Stimulated activated CD4-positive, alpha-beta T cell treated with anti-CD3 and anti-CD28 coated beads, Interleukin-15, amount 100 ng/mL, for 1 hour (primary cell): ENCODE results near the gene TMPRSS6.

Experiments used
- DNase-seq, 2 donors: peaks; one replicate each; pipeline ENCODE4 v3.0.0-alpha.2; 2020; ENCODE audit warnings: low read depth in 1 of 2, low spot score in 1 of 2

TMPRSS6 gene

GRCh38 chr22:37140686-37141323, 31.3 kb upstream of the TMPRSS6 start:
- no peak for DNase-seq

GRCh38 chr22:37139762-37140161, 30.2 kb upstream of the TMPRSS6 start:
- DNase-seq, result no peak

GRCh38 chr22:37138849-37139561, 29.5 kb upstream of the TMPRSS6 start:
- DNase-seq, result no peak

GRCh38 chr22:37137903-37138665, 28.6 kb upstream of the TMPRSS6 start:
- no peak for DNase-seq

- DNase-seq, result no peak
These were observed 27.6 kb upstream of the TMPRSS6 start for GRCh38 chr22:37137131-37137530.

GRCh38 chr22:37135023-37135422, 25.5 kb upstream of the TMPRSS6 start:
- no peak for DNase-seq

GRCh38 chr22:37133304-37134018, 23.9 kb upstream of the TMPRSS6 start:
- DNase-seq, result no peak

GRCh38 chr22:37132773-37133172, 23.3 kb upstream of the TMPRSS6 start:
- no peak for DNase-seq

GRCh38 chr22:37129866-37130441, 20.4 kb upstream of the TMPRSS6 start:
- no peak for DNase-seq

- no peak for DNase-seq
These were observed 19.2 kb upstream of the TMPRSS6 start for GRCh38 chr22:37128555-37129281.

GRCh38 chr22:37127350-37127878, 17.9 kb upstream of the TMPRSS6 start:
- DNase-seq, result no peak

DNA sequence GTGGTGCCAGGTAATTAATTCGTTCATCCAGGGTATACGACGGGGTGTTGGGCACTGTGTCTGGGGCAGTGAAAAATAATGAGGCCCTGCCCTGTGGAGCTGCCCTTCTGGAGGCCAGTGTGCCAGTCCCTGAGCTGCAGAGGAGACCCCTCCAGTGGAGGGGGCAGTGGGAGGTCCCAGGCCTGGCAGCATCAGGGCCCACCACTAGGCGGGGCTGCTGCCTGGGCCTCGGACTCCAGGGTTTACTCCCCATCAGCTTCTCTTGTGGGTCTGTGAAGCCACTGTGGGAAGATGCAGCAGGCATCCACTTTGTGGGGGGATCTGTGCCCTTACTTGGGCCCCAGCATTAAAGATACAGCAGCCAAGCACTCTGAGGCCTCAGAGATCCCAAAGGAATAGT, 17.4 kb upstream of the TMPRSS6 start:
- DNase-seq, result no peak

- DNase-seq, result no peak
These were observed 16.9 kb upstream of the TMPRSS6 start for GRCh38 chr22:37126383-37126782.

DNA sequence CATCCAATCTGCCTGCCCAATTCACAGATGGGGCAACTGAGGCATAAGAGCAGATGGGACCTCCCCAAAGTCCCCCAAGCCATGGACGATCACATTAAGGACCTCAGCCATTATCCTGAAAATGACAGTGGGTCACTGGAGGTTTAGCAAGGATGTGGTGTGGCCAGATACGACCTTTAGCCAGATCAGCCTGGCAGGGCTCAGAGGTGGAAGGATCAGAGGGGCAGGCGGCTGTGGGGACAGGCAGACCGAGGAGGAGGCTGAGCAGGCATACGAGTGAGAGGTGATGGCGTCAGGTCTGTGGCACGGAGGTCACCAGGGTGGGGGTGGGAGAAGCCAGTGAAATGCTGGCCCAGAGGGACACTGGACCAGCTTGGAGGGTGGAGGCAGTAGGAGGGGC, 14.1 kb upstream of the TMPRSS6 start:
- no peak for DNase-seq

DNA sequence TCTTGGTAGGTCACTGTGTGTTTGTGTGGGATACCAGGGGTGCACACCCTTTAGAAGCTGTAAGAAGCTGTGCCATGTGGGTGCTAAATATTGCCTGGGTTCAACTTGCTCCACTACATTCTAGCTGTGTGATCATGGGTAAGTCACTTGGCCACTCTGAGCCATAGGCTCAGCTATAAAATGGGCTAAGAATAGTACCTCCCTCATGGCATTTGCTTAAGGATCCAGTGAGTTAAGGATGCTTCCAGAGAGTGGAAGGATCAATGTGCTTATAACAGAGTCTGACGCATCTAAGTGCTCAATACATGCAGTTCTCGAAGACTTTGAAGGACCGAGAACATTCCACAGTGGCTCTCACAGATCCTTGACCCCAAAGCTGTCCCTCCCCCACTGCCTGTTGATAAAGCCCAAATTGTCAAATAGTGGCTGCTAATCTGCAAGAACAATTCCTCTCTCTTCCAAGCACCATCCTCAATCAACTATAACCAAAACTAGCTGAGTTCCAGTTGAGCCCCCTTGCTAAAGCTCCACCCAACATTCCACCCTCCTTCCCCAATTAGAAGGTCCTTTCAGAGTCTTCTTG, 13.2 kb upstream of the TMPRSS6 start:
- DNase-seq, result no peak

- DNase-seq, result peak; percentile 68 to 89
These were observed 12.5 kb upstream of the TMPRSS6 start for GRCh38 chr22:37121887-37122591.

- no peak for DNase-seq
These were observed 11.2 kb upstream of the TMPRSS6 start for GRCh38 chr22:37120569-37121340.

GRCh38 chr22:37119872-37120271, 10.4 kb upstream of the TMPRSS6 start:
- no peak for DNase-seq

DNA sequence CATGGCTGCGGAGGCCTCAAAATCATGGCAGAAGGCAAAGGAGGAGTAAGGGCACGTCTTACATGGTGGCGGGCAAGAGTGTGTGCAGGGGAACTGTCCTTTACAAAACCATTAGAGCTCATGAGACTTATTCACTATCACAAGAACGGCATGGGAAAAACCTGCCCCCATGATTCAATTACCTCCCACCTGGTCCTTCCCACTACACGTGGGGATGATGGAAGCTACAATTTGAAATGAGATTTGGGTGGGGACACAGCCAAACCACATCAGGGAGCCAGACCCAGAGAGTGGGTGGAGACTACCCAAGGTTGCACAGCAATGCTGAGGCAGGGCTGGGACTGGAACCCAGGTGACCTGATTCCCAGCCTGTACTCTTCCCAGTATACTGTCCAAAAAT, 8.6 kb upstream of the TMPRSS6 start:
- DNase-seq, result no peak
